ENCODE data around the gene LAMA3. TPM values are rescaled to one million over a fixed set of nuclear protein-coding genes. Genes with fewer than 3 reads are reported as not detected.
A peak's percentile ranks its signal among the peaks of the same experiment; 100 is the strongest.

Gene LAMA3
- total RNA-seq, result 2.6 and 5.2 TPM in 2 replicates

- peak; percentile 7 for TF ChIP-seq CTCF (IDR thresholded peaks at IDR 0.05; ENCODE audit: insufficient read depth, low read depth, low read length)
- DNase-seq (ENCODE audit: low read depth), result peak; percentile 29
Measured at GRCh38 chr18:23689031-23689615, at the start of gene LAMA3. Gene LAMA3 (plus strand): TSS chr18:23689453. CDS start chr18:23689684, 231 bp downstream.

GRCh38 chr18:23640052-23640451 lies 49.2 kb upstream of the LAMA3 start:
- DNase-seq (ENCODE audit: low read depth), result no peak
- peak; percentile 4 for TF ChIP-seq CTCF (IDR thresholded peaks at IDR 0.05; ENCODE audit: insufficient read depth, low read depth, low read length)
- H3K4me3 ChIP-seq (ENCODE audit: low read depth, low read length), result no peak overlapping the region

More at GRCh38 chr18:23689031-23689615, at the start of gene LAMA3:
- H3K4me3 ChIP-seq (ENCODE audit: low read depth, low read length), result peak within 1 kb of the TSS; percentile 53

- TF ChIP-seq CTCF (IDR thresholded peaks at IDR 0.05; ENCODE audit: insufficient read depth, low read depth, low read length), result no peak
- no peak overlapping the region for H3K4me3 ChIP-seq (ENCODE audit: low read depth, low read length)
Measured at GRCh38 chr18:23641143-23641720, 48.0 kb upstream of the LAMA3 start.

GRCh38 chr18:23641937-23642666 lies 47.2 kb upstream of the LAMA3 start:
- no peak for TF ChIP-seq CTCF (IDR thresholded peaks at IDR 0.05; ENCODE audit: insufficient read depth, low read depth, low read length)
- no peak for DNase-seq (ENCODE audit: low read depth)
- no peak overlapping the region for H3K4me3 ChIP-seq (ENCODE audit: low read depth, low read length)

More at GRCh38 chr18:23641143-23641720, 48.0 kb upstream of the LAMA3 start:
- DNase-seq (ENCODE audit: low read depth), result no peak

GRCh38 chr18:23643815-23644490 lies 45.3 kb upstream of the LAMA3 start:
- no peak overlapping the region for H3K4me3 ChIP-seq (ENCODE audit: low read depth, low read length)
- TF ChIP-seq CTCF (IDR thresholded peaks at IDR 0.05; ENCODE audit: insufficient read depth, low read depth, low read length), result no peak
- DNase-seq (ENCODE audit: low read depth), result no peak

- DNase-seq (ENCODE audit: low read depth), result no peak
- no peak overlapping the region for H3K4me3 ChIP-seq (ENCODE audit: low read depth, low read length)
- no peak for TF ChIP-seq CTCF (IDR thresholded peaks at IDR 0.05; ENCODE audit: insufficient read depth, low read depth, low read length)
Measured at GRCh38 chr18:23645568-23646175, 43.6 kb upstream of the LAMA3 start.
